IMR-90 (cell line): ENCODE data around the gene SLC1A7. TPM values are rescaled to one million over a fixed set of nuclear protein-coding genes. Genes with fewer than 3 reads are reported as not detected.

Experiments used
- ATAC-seq: fragments of 200-7000 bp; cut with Tn5 transposase; 2 replicates; pipeline ENCODE4 v1.9.1; 2020; ENCODE audit warnings: low read depth, mild to moderate bottlenecking, moderate library complexity
- BruUV-seq: library from RNA; stranded (reverse); fragments of 400-500 nt; replicated peaks from 2 replicates; lab custom pipeline; 2021; lab: Mats Ljungman, UMichigan
- CTCF ChIA-PET: fragments of 300-600 bp; formaldehyde crosslinking; extraction: SDS; loops from one replicate; lab custom pipeline; 2021; ENCODE audit warnings: antibody characterized with exemption; lab: Yijun Ruan, JAX
- POLR2A ChIA-PET: fragments of 300-600 bp; sonication (Branson Sonifier 250); formaldehyde crosslinking; loops from one replicate; lab custom pipeline; 2022; ENCODE audit warnings: antibody characterized with exemption; ENCODE audit not compliant: unreplicated experiment; lab: Charles Lee
- DNase-seq: peaks from one replicate; pipeline ENCODE4 v3.0.0; 2013
- H2AFZ ChIP-seq: replicated peaks from 2 replicates; pipeline ENCODE3; 2013; ENCODE audit warnings: low read length, mild to moderate bottlenecking; ENCODE audit not compliant: poor library complexity
- H2AK5ac ChIP-seq: 2 replicates; pipeline ENCODE4 v1.6.1; 2013; ENCODE audit warnings: low read depth, low read length, inconsistent platforms
- H2AK9ac ChIP-seq: replicated peaks from 2 replicates; pipeline ENCODE3; 2013; ENCODE audit warnings: mild to moderate bottlenecking, low read depth, low read length, moderate library complexity; ENCODE audit not compliant: poor library complexity
- H2BK120ac ChIP-seq: 2 replicates; pipeline ENCODE4 v1.6.1; 2013; ENCODE audit warnings: low read depth, low read length, inconsistent platforms
- H2BK15ac ChIP-seq: 3 replicates; pipeline ENCODE4 v1.6.1; 2013; ENCODE audit warnings: low read depth, low read length, inconsistent platforms
- H2BK20ac ChIP-seq: 2 replicates; pipeline ENCODE4 v1.6.1; 2013; ENCODE audit warnings: low read depth, mild to moderate bottlenecking, inconsistent platforms, low read length, moderate library complexity
- H2BK5ac ChIP-seq: 2 replicates; pipeline ENCODE4 v1.6.1; 2013; ENCODE audit warnings: mild to moderate bottlenecking, low read depth, low read length, inconsistent platforms; ENCODE audit not compliant: poor library complexity, severe bottlenecking
- H3K14ac ChIP-seq: replicated peaks from 2 replicates; pipeline ENCODE4 v1.6.1; 2013; ENCODE audit warnings: low read depth, low read length, inconsistent platforms
- H3K18ac ChIP-seq: 2 replicates; pipeline ENCODE4 v1.6.1; 2013; ENCODE audit warnings: low read depth, low read length, control low read depth
- H3K23ac ChIP-seq: 2 replicates; pipeline ENCODE4 v1.6.1; 2013; ENCODE audit warnings: low read depth, low read length, inconsistent platforms
- H3K27ac ChIP-seq: 2 replicates; pipeline ENCODE4 v1.5.1; 2013; ENCODE audit warnings: mild to moderate bottlenecking, control low read depth, low read length; ENCODE audit not compliant: insufficient read depth
- H3K27me3 ChIP-seq: 2 replicates; pipeline ENCODE4 v1.6.1; 2013; ENCODE audit warnings: low read length; ENCODE audit not compliant: control insufficient read depth, insufficient read depth
- H3K36me3 ChIP-seq: 2 replicates; pipeline ENCODE4 v1.6.1; 2013; ENCODE audit warnings: low read length, mixed read lengths; ENCODE audit not compliant: control insufficient read depth, insufficient read depth
- H3K4ac ChIP-seq: 2 replicates; pipeline ENCODE4 v1.6.1; 2013; ENCODE audit warnings: low read depth, low read length, inconsistent platforms
- H3K4me1 ChIP-seq: 2 replicates; pipeline ENCODE4 v1.6.1; 2013; ENCODE audit warnings: low read length, mixed read lengths; ENCODE audit not compliant: control insufficient read depth, insufficient read depth
- H3K4me2 ChIP-seq: 2 replicates; pipeline ENCODE4 v1.6.1; 2013; ENCODE audit warnings: low read depth, mild to moderate bottlenecking, control low read depth, low read length, moderate library complexity
- H3K4me3 ChIP-seq: 2 replicates; pipeline ENCODE4 v1.5.1; 2013; ENCODE audit warnings: low read depth, mild to moderate bottlenecking, control low read depth, low read length, moderate library complexity; ENCODE audit not compliant: insufficient read depth
- H3K56ac ChIP-seq: 2 replicates; pipeline ENCODE4 v1.6.1; 2013; ENCODE audit warnings: low read length, inconsistent platforms; ENCODE audit not compliant: insufficient read depth; ENCODE audit errors: extremely low read depth
- H3K79me1 ChIP-seq, 2 experiments: 2 replicates each; pipeline ENCODE4 v1.6.1; 2013; ENCODE audit warnings: low read length in 2 of 2, inconsistent platforms in 1 of 2, low read depth in 1 of 2
- H3K9ac ChIP-seq: 2 replicates; pipeline ENCODE4 v1.6.1; 2013; ENCODE audit warnings: low read depth, low read length, control low read depth
- H3K9me1 ChIP-seq: 2 replicates; pipeline ENCODE4 v1.6.1; 2013; ENCODE audit warnings: low read length, inconsistent platforms; ENCODE audit not compliant: insufficient read depth
- H3K9me3 ChIP-seq: 2 replicates; pipeline ENCODE4 v1.6.1; 2013; ENCODE audit warnings: low read length; ENCODE audit not compliant: control insufficient read depth, insufficient read depth
- H4K20me1 ChIP-seq: 2 replicates; pipeline ENCODE4 v1.6.1; 2013; ENCODE audit warnings: low read length, inconsistent platforms; ENCODE audit not compliant: insufficient read depth
- H4K5ac ChIP-seq: 2 replicates; pipeline ENCODE4 v1.6.1; 2013; ENCODE audit warnings: mild to moderate bottlenecking, low read depth, low read length, control low read depth
- H4K8ac ChIP-seq, 2 experiments: 2 replicates each; pipeline ENCODE4 v1.6.1; 2013; ENCODE audit warnings: low read depth in 2 of 2, low read length in 2 of 2, control low read depth in 1 of 2, inconsistent platforms in 1 of 2
- H4K91ac ChIP-seq: 2 replicates; pipeline ENCODE4 v1.6.1; 2013; ENCODE audit warnings: low read depth, low read length, inconsistent platforms; ENCODE audit not compliant: insufficient read depth
- BHLHE40 ChIP-seq: fragments of 150-350 bp; IDR thresholded peaks from 2 replicates; pipeline ENCODE4 v1.6.1; 2016; ENCODE audit warnings: mild to moderate bottlenecking, low read depth, low read length
- CHD1 ChIP-seq: IDR thresholded peaks from 2 replicates; pipeline ENCODE4 v1.6.1; 2012; ENCODE audit warnings: low read depth, low read length, improper control_type of control experiment
- FOS ChIP-seq: fragments of 150-350 bp; IDR thresholded peaks from 2 replicates; pipeline ENCODE4 v1.6.1; 2016; ENCODE audit warnings: low read depth, low read length
- MAFK ChIP-seq: IDR thresholded peaks from 2 replicates; pipeline ENCODE4 v1.6.1; 2012; ENCODE audit warnings: low read depth, low read length, improper control_type of control experiment
- NFE2L2 ChIP-seq: fragments of 150-350 bp; IDR thresholded peaks from 2 replicates; pipeline ENCODE4 v1.6.1; 2016; ENCODE audit warnings: low read depth, mild to moderate bottlenecking, low read length
- RAD21 ChIP-seq: IDR thresholded peaks from 2 replicates; pipeline ENCODE4 v1.6.1; 2012; ENCODE audit warnings: low read length, improper control_type of control experiment
- RFX5 ChIP-seq: IDR thresholded peaks from 2 replicates; pipeline ENCODE4 v1.8.0; 2012; ENCODE audit warnings: low read depth, mild to moderate bottlenecking, low read length, moderate library complexity
- SMC3 ChIP-seq: fragments of 150-350 bp; IDR thresholded peaks from 2 replicates; pipeline ENCODE4 v1.6.1; 2016; ENCODE audit warnings: low read depth, mild to moderate bottlenecking, antibody characterized with exemption, low read length, moderate library complexity
- USF2 ChIP-seq: fragments of 150-350 bp; IDR thresholded peaks from 2 replicates; pipeline ENCODE4 v1.6.1; 2017; ENCODE audit warnings: mild to moderate bottlenecking, antibody characterized with exemption, low read length, low read depth
- WGBS, 2 experiments: methylation state at CpG; one replicate each; pipeline versions ENCODE4 v1.1.5 to v1.1.7; 2013; ENCODE audit warnings: missing lambda C conversion rate in 2 of 2; ENCODE audit not compliant: insufficient read length in 1 of 2; ENCODE audit errors: extremely low coverage in 2 of 2; 5-methylcytosine and 5-hydroxymethylcytosine counted together
- dilution Hi-C: fragments of 300-500 bp; cut with HindIII; formaldehyde crosslinking; loops from one replicate; pipeline ENCODE4 v1.14.3; 2018; ENCODE audit warnings: low sequenced_read_pairs; ENCODE audit not compliant: unreplicated experiment
- in situ Hi-C: fragments of 300-500 bp; cut with MboI; formaldehyde crosslinking; loops from 3 replicates; pipeline ENCODE4 v1.14.3; 2019; ENCODE audit warnings: low sequenced_read_pairs, inconsistent platforms, mixed read lengths
- intact Hi-C: fragments of 100-400 bp; cut with micrococcal nuclease; formaldehyde crosslinking; loops from 2 replicates; pipeline ENCODE4 v1.10.0; 2022
- polyA plus RNA-seq, 3 experiments: library from polyadenylated mRNA; depleted of rRNA; stranded (reverse); fragments of >200 nt; gene quantifications; 2 replicates each; pipeline ENCODE4 v1.2.3, GENCODE V29; 2012; ENCODE audit warnings: low replicate concordance in 1 of 3
- total RNA-seq: library from RNA; depleted of rRNA; stranded (reverse); fragments of >200 nt; gene quantifications from 2 replicates; pipeline ENCODE4 v1.2.3, GENCODE V29; 2012
- TF ChIP-seq, protein P1 (sequence below): fragments of 150-350 bp; IDR thresholded peaks from 2 replicates; pipeline ENCODE4 v1.6.1; 2016; ENCODE audit warnings: low read depth, mild to moderate bottlenecking, low read length, moderate library complexity, borderline replicate concordance

The SLC1A7 gene
- total and polyA plus RNA-seq, 2 of the 4 experiments (the other 2 are of a cell fraction) = 0.05 TPM; not detected in 1

DNA sequence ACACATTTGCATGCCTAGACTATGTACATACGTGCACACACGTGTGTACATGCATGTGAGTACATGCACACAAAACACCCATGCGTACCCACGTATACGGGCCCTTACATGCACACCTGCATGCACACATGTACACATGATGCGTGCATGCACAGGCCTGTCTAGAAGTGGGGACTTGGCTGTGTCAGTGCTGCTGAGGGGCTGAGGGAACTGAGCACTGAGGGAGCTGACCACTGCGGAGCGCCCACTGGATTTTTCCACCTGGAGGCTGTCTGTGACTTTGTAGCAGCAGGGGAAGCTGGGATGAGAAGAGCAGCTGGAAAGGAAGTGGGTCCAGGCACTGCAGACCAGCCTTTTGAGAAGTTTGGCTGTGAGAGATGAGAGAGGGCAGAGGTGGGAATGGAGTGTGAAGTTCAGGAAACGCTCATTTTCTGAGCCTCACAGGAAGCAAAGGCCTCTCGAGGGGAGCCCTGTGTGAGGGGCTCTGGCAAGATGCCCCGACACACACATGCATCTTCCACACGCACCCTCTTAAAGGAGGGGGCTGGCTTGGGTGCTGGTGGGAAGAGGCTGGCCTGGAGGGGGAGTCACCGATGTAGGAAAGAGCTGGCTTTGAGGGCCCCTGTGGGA, 59.5 kb downstream of the SLC1A7 start:
- Histone ChIP-seq H3K9me1 (no peaks in the 10 kb centered on the region; the same call in 1 of the 2 replicates), H2AK5ac (no peak overlapping the region), H3K4ac (no peak overlapping the region), H3K14ac (no peak overlapping the region), H2BK120ac (no peak overlapping the region), H3K9me3 (no peaks in the 10 kb centered on the region), H4K91ac (no peak overlapping the region), H3K79me1 (no peaks in the 10 kb centered on the region), H3K27me3 (no peaks in the 10 kb centered on the region), H2AFZ (peak overlapping the region; percentile 59), H3K56ac (no peak overlapping the region), H2AK9ac (no peak overlapping the region), H2BK20ac (no peak overlapping the region), H2BK5ac (no peak overlapping the region), H2BK15ac (no peak overlapping the region), H3K9ac (no peak overlapping the region), H3K4me1 (peaks cover 7% of the 10 kb centered on the region; the same call in 1 of the 2 replicates), H3K36me3 (peaks cover 33% of the 10 kb centered on the region), H3K4me3 (no peak overlapping the region), H4K20me1 (no peaks in the 10 kb centered on the region), H4K5ac (no peak overlapping the region), H3K4me2 (no peak overlapping the region), H3K23ac (no peak overlapping the region), H3K27ac (no peak overlapping the region), H4K8ac (no peak overlapping the region), H3K18ac (no peak overlapping the region)
- CTCF ChIA-PET = no interaction called here
- BruUV-seq = no TSS peak
- POLR2A ChIA-PET = interaction anchor here (0.6 kb wide), 1 partner anchor 158 kb away, joined by 18 read pairs; no protein-coding TSS in a partner anchor
- in situ Hi-C loops (no loop called here), intact Hi-C loops (no loop called here), dilution Hi-C loops (no loop called here)
- WGBS, 2 experiments = 82% methylated on average over 4 of the region's 13 CpGs; no CpG with 5 or more reads in 1 of the 2 experiments
- no peak for DNase-seq
- no peak for ATAC-seq
- TF ChIP-seq RFX5 = no peak
- TF ChIP-seq FOS = no peak
- TF ChIP-seq USF2 = no peak
- no peak for TF ChIP-seq NFE2L2
- TF ChIP-seq MAFK = no peak
- no peak for TF ChIP-seq CHD1
- TF ChIP-seq SMC3 = no peak
- no peak for TF ChIP-seq BHLHE40
- TF ChIP-seq, protein P1, sequence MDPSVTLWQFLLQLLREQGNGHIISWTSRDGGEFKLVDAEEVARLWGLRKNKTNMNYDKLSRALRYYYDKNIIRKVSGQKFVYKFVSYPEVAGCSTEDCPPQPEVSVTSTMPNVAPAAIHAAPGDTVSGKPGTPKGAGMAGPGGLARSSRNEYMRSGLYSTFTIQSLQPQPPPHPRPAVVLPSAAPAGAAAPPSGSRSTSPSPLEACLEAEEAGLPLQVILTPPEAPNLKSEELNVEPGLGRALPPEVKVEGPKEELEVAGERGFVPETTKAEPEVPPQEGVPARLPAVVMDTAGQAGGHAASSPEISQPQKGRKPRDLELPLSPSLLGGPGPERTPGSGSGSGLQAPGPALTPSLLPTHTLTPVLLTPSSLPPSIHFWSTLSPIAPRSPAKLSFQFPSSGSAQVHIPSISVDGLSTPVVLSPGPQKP = no peak
- no peak for TF ChIP-seq RAD21
